GM12875 (cell line): ENCODE measurements around the gene TMEM131L.

Experiments used
- H3K4me3 ChIP-seq: one replicate; pipeline ENCODE4 v1.5.1; 2011; ENCODE audit warnings: low read depth, low read length, control low read depth
- TF ChIP-seq, protein P1 (sequence below): IDR thresholded peaks from 2 replicates; pipeline ENCODE4 v1.5.1; 2011; ENCODE audit warnings: low read depth, mild to moderate bottlenecking, control low read depth, inconsistent platforms, low read length, moderate library complexity, borderline replicate concordance; ENCODE audit not compliant: insufficient read depth

The TMEM131L gene

DNA sequence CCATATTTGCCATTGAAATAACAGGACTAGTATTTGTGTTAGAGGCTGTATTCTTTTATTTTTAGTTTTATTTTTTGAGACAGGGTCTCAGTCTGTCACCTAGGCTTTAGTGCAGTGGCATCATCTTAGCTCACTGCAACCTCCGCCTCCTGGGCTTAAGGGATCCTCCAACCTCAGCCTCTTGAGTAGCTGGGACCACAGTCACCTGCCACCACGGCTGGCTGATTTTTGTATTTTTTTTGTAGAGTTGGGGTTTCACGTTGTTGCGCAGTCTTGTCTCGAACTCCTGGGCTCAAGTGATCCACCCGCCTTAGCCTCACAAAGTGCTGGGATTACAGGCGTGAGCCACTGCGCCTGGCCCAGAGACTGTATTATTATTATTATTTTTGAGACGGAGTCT is 15.3 kb downstream of the TMEM131L start:
- H3K4me3 ChIP-seq: no peak overlapping the region
- TF ChIP-seq, protein P1, sequence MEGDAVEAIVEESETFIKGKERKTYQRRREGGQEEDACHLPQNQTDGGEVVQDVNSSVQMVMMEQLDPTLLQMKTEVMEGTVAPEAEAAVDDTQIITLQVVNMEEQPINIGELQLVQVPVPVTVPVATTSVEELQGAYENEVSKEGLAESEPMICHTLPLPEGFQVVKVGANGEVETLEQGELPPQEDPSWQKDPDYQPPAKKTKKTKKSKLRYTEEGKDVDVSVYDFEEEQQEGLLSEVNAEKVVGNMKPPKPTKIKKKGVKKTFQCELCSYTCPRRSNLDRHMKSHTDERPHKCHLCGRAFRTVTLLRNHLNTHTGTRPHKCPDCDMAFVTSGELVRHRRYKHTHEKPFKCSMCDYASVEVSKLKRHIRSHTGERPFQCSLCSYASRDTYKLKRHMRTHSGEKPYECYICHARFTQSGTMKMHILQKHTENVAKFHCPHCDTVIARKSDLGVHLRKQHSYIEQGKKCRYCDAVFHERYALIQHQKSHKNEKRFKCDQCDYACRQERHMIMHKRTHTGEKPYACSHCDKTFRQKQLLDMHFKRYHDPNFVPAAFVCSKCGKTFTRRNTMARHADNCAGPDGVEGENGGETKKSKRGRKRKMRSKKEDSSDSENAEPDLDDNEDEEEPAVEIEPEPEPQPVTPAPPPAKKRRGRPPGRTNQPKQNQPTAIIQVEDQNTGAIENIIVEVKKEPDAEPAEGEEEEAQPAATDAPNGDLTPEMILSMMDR: no peak

DNA sequence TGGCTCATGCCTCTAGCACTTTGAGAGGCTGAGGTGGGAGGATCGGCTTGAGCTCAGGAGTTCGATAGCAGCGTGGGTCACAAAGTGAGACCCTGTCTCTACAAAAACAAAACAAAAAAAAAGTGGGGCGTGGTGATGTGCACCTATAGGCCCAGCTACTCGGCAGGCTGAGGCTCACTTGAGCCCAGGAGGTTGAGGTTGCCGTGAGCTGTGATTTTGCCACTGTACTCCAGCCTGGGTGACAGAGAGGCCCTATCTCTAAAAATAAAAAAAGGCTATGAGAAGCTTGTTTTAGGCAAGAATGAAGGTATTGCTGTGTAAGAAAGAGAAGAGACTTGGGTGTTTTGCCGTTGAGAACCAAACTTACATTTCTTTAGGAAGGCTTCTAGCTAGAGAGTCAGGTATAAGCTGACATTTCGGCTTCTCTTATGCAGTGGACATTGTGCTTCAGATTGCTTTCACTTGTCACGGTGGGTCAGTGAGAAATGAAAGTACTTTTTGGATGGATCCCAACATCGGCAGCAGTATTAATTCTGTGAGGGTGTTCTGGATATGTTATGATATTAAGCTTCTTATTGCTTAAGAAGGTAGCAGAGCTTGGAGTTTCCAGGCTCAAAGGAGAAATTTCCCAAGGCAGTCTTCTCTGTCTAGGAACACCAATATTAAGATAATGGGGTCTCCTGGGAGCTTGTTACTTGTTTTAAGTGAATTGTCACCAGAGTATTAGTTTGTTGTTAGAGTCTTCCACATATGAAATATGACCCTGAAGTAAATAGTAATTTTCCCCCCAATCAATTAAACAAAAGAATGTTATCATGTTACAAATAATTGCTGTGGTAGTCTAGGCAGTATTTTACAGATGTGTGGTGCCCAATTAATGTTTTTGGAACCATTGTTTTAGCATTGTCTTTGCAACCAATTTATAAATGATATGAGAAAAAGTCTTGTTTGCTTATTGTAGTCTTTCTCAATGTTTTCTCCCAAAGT is 17.6 kb downstream of the TMEM131L start:
- peak overlapping the region; percentile 46 for H3K4me3 ChIP-seq

GRCh38 chr4:153485359-153485758 is 19.2 kb downstream of the TMEM131L start:
- TF ChIP-seq, protein P1: no peak
- no peak overlapping the region for H3K4me3 ChIP-seq

More for the DNA sequence above, 17.6 kb downstream of the TMEM131L start:
- TF ChIP-seq, protein P1: no peak

GRCh38 chr4:153485860-153486259 is 19.7 kb downstream of the TMEM131L start:
- H3K4me3 ChIP-seq: no peak overlapping the region
- TF ChIP-seq, protein P1: no peak

DNA sequence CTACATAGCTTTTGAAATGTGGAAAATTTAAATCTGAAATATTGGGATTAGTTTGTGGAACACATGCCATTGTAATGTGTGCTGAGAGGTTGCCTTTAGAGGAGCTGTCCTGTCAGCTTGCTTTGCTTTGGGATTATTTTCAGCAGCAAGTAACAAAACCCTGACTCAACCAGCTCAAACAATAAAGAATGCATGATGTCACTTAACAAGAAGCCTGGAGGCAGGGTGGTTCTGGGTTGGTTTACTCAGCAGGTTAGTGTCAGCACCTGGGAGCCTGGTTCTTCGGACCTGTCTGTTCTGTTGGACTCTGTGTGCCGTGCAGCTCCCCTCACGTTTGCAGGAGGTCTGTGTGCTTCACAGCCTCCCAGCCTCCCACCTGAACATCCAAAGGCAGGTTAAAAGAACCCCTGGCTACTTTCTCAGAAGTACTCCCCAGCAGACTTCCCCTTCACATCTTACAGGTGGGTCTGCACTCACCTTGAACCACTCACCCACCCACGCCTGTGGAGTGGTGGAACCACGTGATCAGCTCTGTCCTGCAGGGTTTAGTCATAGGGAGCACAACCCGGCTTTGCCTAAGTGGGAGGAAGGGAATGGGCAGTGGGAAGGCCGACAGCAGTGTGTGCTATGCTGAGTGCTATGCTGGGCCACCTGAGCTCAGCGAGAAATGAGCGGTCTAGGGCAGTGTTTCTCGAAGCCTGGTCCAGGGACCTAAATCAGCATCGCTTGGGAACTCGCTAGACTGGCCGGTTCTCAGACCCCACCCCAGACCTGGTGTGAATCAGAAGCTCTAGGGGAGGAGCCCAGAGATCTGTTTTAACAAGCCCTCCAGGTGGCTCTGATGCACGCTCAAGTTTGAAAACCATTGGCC is 20.4 kb downstream of the TMEM131L start:
- peak overlapping the region; percentile 19 for H3K4me3 ChIP-seq
- TF ChIP-seq, protein P1: no peak

DNA sequence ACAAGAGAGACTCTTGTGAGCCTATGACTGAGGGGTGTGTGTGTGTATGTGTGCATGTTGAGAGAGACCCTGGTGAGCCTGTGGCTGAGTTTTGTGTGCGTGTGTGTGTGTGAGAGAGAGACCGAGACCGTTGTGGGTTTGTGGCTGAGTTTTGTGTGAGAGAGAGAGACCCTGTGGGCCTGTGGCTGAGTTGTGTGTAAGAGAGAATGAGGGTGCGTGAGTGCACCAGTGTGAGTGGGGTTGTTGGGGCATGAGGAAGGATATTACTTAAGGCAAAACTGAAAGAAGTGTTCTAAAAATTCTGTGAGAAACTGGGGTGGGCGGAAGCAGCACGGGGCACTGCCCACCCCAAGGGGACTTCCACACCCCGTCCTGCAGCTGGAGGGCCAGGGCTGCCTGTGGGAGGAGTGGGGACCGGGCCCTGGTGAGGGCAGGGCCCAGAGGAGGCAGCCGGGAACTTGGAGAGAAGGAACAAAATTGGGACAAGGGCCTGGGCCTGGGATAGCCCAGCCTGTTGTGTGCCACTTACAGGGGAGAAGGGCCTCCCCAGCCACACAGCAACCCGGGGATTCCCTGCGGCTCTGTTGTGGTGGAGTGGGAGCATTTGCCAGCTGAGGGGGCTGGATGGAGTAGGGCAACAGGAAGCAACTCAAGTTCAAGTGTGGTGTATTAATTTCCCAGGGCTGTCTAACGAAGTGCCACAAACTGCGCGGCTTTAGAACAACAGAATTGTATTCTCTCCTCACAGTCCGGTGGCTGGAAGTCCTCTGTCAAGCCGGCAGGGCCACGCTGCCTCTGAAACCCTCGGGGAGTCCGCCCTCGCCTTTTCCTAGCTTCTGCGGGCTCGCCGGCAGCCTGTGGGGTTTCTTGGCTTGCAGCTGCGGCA is 22.1 kb downstream of the TMEM131L start:
- H3K4me3 ChIP-seq: peak overlapping the region; percentile 65
- TF ChIP-seq, protein P1: no peak
